GM23338 (cell line): Measurements from ENCODE around the gene SOHLH2. TPM values are rescaled to one million over a fixed set of nuclear protein-coding genes. Genes with fewer than 3 reads are reported as not detected.

Experiments
- ATAC-seq: fragments of 200-7000 bp; cut with Tn5 transposase; 3 replicates; pipeline ENCODE4 v1.9.1; 2020
- DNase-seq: peaks from one replicate; pipeline ENCODE4 v3.0.0-alpha.2; 2015; ENCODE audit warnings: low spot score
- H2AFZ ChIP-seq: fragments of 200-600 bp; sonication (generic); 2 replicates; pipeline ENCODE4 v1.8.0; 2016; ENCODE audit warnings: antibody characterized with exemption, mild to moderate bottlenecking, moderate library complexity
- H3F3A ChIP-seq: fragments of 200-600 bp; sonication (generic); replicated peaks from 2 replicates; pipeline ENCODE4 v1.8.0; 2017; ENCODE audit warnings: antibody characterized with exemption, mixed run types, low read depth
- H3K27ac ChIP-seq: fragments of 200-600 bp; sonication (generic); 2 replicates; pipeline ENCODE4 v1.6.1; 2016; ENCODE audit warnings: low read depth
- H3K27me3 ChIP-seq: fragments of 200-600 bp; sonication (generic); 2 replicates; pipeline ENCODE4 v1.8.0; 2016; ENCODE audit warnings: mild to moderate bottlenecking, mixed run types, moderate library complexity; ENCODE audit not compliant: insufficient read depth
- H3K36me3 ChIP-seq: fragments of 200-600 bp; sonication (generic); 2 replicates; pipeline ENCODE4 v1.8.0; 2016; ENCODE audit warnings: mild to moderate bottlenecking; ENCODE audit not compliant: insufficient read depth
- H3K4me1 ChIP-seq: fragments of 200-600 bp; sonication (generic); 2 replicates; pipeline ENCODE4 v1.8.0; 2016; ENCODE audit warnings: mild to moderate bottlenecking, moderate library complexity; ENCODE audit not compliant: insufficient read depth
- H3K4me2 ChIP-seq: fragments of 200-600 bp; sonication (generic); 2 replicates; pipeline ENCODE4 v1.7.1; 2017; ENCODE audit warnings: mixed run types
- H3K4me3 ChIP-seq: fragments of 200-600 bp; sonication (generic); 2 replicates; pipeline ENCODE4 v1.6.1; 2016; ENCODE audit warnings: mixed run types
- H3K79me2 ChIP-seq: fragments of 200-600 bp; sonication (generic); replicated peaks from 2 replicates; pipeline ENCODE4 v1.8.0; 2017; ENCODE audit warnings: mild to moderate bottlenecking; ENCODE audit not compliant: insufficient read depth
- H3K9me2 ChIP-seq: fragments of 200-600 bp; sonication (generic); 2 replicates; pipeline ENCODE4 v1.8.0; 2017; ENCODE audit not compliant: insufficient read depth
- H4K20me1 ChIP-seq: fragments of 200-600 bp; sonication (generic); replicated peaks from 2 replicates; pipeline ENCODE4 v1.8.0; 2017; ENCODE audit warnings: mild to moderate bottlenecking; ENCODE audit not compliant: insufficient read depth
- H3K27ac Mint-ChIP-seq: 2 replicates; pipeline ENCODE4 v1.8.0; 2020; ENCODE audit warnings: inconsistent platforms, mild to moderate bottlenecking, moderate library complexity, mixed read lengths
- H3K27me3 Mint-ChIP-seq: 3 replicates; pipeline ENCODE4 v1.8.0; 2022; ENCODE audit warnings: low read depth, mild to moderate bottlenecking, moderate library complexity, mixed read lengths, inconsistent platforms; ENCODE audit not compliant: insufficient read depth, poor library complexity
- H3K36me3 Mint-ChIP-seq: 3 replicates; pipeline ENCODE4 v1.8.0; 2021; ENCODE audit warnings: low read depth, mild to moderate bottlenecking, inconsistent platforms, moderate library complexity, mixed read lengths
- H3K4me1 Mint-ChIP-seq: 3 replicates; pipeline ENCODE4 v1.8.0; 2020; ENCODE audit warnings: mild to moderate bottlenecking, inconsistent platforms, mixed read lengths
- H3K4me3 Mint-ChIP-seq: 3 replicates; pipeline ENCODE4 v1.8.0; 2021; ENCODE audit warnings: moderate library complexity, mild to moderate bottlenecking, inconsistent platforms, mixed read lengths
- H3K9me3 Mint-ChIP-seq: 3 replicates; pipeline ENCODE4 v1.8.0; 2020; ENCODE audit warnings: moderate library complexity, mild to moderate bottlenecking, inconsistent platforms, mixed read lengths
- CREB1 ChIP-seq: fragments of 250-450 bp; sonication (Bioruptor Pico); IDR thresholded peaks from 2 replicates; pipeline ENCODE4 v1.5.0; 2020; ENCODE audit warnings: low read depth, mild to moderate bottlenecking, moderate library complexity
- EZH2 ChIP-seq: fragments of 200-600 bp; sonication (generic); IDR thresholded peaks from one replicate; pipeline ENCODE4 v1.8.0; 2017; ENCODE audit warnings: antibody characterized with exemption, mild to moderate bottlenecking, low read depth; ENCODE audit not compliant: unreplicated experiment
- EZH2phosphoT487 ChIP-seq: fragments of 200-600 bp; sonication (generic); IDR thresholded peaks from one replicate; pipeline ENCODE4 v1.8.1; 2018; ENCODE audit warnings: antibody characterized with exemption; ENCODE audit not compliant: unreplicated experiment
- JUNB ChIP-seq: IDR thresholded peaks from one replicate; pipeline ENCODE4 v1.6.1; 2016; ENCODE audit warnings: antibody characterized with exemption; ENCODE audit not compliant: unreplicated experiment
- NANOG ChIP-seq: IDR thresholded peaks from 2 replicates; pipeline ENCODE4 v1.6.1; 2016; ENCODE audit warnings: antibody characterized with exemption, borderline replicate concordance
- POLR2AphosphoS5 ChIP-seq: IDR thresholded peaks from 2 replicates; pipeline ENCODE4 v1.6.1; 2016; ENCODE audit warnings: antibody characterized with exemption, low read depth
- STAT1 ChIP-seq: IDR thresholded peaks from one replicate; pipeline ENCODE4 v1.6.1; 2016; ENCODE audit warnings: antibody characterized with exemption; ENCODE audit not compliant: unreplicated experiment
- ZNF114 ChIP-seq: fragments of 250-450 bp; sonication (Bioruptor Pico); IDR thresholded peaks from 2 replicates; pipeline ENCODE4 v1.5.0; 2020; ENCODE audit warnings: mild to moderate bottlenecking, moderate library complexity
- ZNF331 ChIP-seq: fragments of 250-450 bp; sonication (Bioruptor Pico); IDR thresholded peaks from 2 replicates; pipeline ENCODE4 v1.5.0; 2020; ENCODE audit warnings: low read depth, mild to moderate bottlenecking, moderate library complexity
- polyA plus RNA-seq: library from polyadenylated mRNA; unstranded; fragments of >200 nt; fragmentation: Nextera tagmentation; extraction: Ambion mirVana; gene quantifications from 2 replicates; pipeline ENCODE4 v1.2.1, GENCODE V29; 2016
- total RNA-seq: library from RNA; depleted of rRNA; stranded (reverse); fragments of >200 nt; shearing (Covaris generic); gene quantifications from 2 replicates; pipeline ENCODE4 v1.2.3, GENCODE V29; 2014
- TF ChIP-seq, protein P1 (sequence below), 2 experiments: fragments of 200-600 bp in 1 of 2; sonication (generic) in 1 of 2; conservative IDR thresholded peaks; 2 replicates each; pipeline versions ENCODE4 v1.5.1 to v1.6.1; 2016 to 2017; ENCODE audit warnings: antibody characterized with exemption in 2 of 2, low read depth in 2 of 2, mild to moderate bottlenecking in 2 of 2, moderate library complexity in 1 of 2
- TF ChIP-seq, protein P2 (sequence below): IDR thresholded peaks from 2 replicates; pipeline ENCODE4 v1.6.1; 2016; ENCODE audit warnings: antibody characterized with exemption
- TF ChIP-seq, protein P3 (sequence below): fragments of 250-450 bp; sonication (Bioruptor Pico); IDR thresholded peaks from 2 replicates; pipeline ENCODE4 v1.5.0; 2020; ENCODE audit warnings: mild to moderate bottlenecking, moderate library complexity
- TF ChIP-seq, protein P4 (sequence below): IDR thresholded peaks from one replicate; pipeline ENCODE4 v1.6.1; 2018; ENCODE audit warnings: antibody characterized with exemption; ENCODE audit not compliant: unreplicated experiment

SOHLH2 gene
- total and polyA plus RNA-seq, 2 experiments from 2014 or later: 1.8 to 2.8 TPM

DNA sequence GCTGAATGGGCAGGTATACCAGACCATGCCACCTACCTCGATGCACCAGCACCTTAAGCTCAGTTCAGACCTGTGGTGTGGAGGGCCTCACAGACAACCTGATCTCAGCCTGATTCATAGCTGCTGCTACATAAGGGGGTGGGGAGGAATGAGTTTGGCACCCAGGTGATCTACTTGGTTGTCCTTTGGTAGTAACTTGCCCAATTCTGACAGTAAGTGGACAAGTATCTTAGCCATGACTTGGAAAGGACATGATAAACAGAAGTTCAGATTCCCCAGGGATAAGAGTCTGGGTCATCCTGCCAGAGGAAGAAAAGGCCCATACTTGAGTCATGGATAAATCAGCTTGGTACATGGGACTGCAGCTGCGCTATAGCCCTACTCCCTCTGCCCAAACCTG is 28.4 kb upstream of the SOHLH2 start:
- no peaks in the 10 kb centered on the region for H3K4me1 Mint-ChIP-seq

More for the DNA sequence above, 28.4 kb upstream of the SOHLH2 start:
- Histone ChIP-seq H3K27ac (no peak overlapping the region), H3K79me2 (no peaks in the 10 kb centered on the region), H3F3A (no peaks in the 10 kb centered on the region), H3K27me3 (no peaks in the 10 kb centered on the region), H4K20me1 (no peaks in the 10 kb centered on the region; the same call in 1 of the 2 replicates), H3K9me2 (no peaks in the 10 kb centered on the region), H3K4me2 (no peak overlapping the region), H3K4me1 (no peaks in the 10 kb centered on the region), H2AFZ (no peak overlapping the region), H3K36me3 (peaks cover 24% of the 10 kb centered on the region), H3K4me3 (no peak overlapping the region)
- ATAC-seq (no peak), DNase-seq (no peak)
- H3K36me3 Mint-ChIP-seq: peaks cover 20% of the 10 kb centered on the region
- peaks cover 4% of the 10 kb centered on the region; the same call in 1 of the 3 replicates for H3K9me3 Mint-ChIP-seq
- no peak overlapping the region for H3K4me3 Mint-ChIP-seq
- H3K27me3 Mint-ChIP-seq: peaks cover 3% of the 10 kb centered on the region
- TF ChIP-seq, protein P1, sequence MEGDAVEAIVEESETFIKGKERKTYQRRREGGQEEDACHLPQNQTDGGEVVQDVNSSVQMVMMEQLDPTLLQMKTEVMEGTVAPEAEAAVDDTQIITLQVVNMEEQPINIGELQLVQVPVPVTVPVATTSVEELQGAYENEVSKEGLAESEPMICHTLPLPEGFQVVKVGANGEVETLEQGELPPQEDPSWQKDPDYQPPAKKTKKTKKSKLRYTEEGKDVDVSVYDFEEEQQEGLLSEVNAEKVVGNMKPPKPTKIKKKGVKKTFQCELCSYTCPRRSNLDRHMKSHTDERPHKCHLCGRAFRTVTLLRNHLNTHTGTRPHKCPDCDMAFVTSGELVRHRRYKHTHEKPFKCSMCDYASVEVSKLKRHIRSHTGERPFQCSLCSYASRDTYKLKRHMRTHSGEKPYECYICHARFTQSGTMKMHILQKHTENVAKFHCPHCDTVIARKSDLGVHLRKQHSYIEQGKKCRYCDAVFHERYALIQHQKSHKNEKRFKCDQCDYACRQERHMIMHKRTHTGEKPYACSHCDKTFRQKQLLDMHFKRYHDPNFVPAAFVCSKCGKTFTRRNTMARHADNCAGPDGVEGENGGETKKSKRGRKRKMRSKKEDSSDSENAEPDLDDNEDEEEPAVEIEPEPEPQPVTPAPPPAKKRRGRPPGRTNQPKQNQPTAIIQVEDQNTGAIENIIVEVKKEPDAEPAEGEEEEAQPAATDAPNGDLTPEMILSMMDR (conservative IDR thresholded peaks at IDR 0.05; ENCODE audit: low read depth in 2 of 2): no peak
- TF ChIP-seq NANOG (no peak), STAT1 (no peak), ZNF331 (no peak), ZNF114 (CRISPR knock-in tag) (no peak), EZH2phosphoT487 (no peak), JUNB (no peak), POLR2AphosphoS5 (no peak), EZH2 (no peak), CREB1 (CRISPR knock-in tag) (no peak)
- TF ChIP-seq, protein P2, sequence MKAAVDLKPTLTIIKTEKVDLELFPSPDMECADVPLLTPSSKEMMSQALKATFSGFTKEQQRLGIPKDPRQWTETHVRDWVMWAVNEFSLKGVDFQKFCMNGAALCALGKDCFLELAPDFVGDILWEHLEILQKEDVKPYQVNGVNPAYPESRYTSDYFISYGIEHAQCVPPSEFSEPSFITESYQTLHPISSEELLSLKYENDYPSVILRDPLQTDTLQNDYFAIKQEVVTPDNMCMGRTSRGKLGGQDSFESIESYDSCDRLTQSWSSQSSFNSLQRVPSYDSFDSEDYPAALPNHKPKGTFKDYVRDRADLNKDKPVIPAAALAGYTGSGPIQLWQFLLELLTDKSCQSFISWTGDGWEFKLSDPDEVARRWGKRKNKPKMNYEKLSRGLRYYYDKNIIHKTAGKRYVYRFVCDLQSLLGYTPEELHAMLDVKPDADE: no peak
- TF ChIP-seq, protein P3, sequence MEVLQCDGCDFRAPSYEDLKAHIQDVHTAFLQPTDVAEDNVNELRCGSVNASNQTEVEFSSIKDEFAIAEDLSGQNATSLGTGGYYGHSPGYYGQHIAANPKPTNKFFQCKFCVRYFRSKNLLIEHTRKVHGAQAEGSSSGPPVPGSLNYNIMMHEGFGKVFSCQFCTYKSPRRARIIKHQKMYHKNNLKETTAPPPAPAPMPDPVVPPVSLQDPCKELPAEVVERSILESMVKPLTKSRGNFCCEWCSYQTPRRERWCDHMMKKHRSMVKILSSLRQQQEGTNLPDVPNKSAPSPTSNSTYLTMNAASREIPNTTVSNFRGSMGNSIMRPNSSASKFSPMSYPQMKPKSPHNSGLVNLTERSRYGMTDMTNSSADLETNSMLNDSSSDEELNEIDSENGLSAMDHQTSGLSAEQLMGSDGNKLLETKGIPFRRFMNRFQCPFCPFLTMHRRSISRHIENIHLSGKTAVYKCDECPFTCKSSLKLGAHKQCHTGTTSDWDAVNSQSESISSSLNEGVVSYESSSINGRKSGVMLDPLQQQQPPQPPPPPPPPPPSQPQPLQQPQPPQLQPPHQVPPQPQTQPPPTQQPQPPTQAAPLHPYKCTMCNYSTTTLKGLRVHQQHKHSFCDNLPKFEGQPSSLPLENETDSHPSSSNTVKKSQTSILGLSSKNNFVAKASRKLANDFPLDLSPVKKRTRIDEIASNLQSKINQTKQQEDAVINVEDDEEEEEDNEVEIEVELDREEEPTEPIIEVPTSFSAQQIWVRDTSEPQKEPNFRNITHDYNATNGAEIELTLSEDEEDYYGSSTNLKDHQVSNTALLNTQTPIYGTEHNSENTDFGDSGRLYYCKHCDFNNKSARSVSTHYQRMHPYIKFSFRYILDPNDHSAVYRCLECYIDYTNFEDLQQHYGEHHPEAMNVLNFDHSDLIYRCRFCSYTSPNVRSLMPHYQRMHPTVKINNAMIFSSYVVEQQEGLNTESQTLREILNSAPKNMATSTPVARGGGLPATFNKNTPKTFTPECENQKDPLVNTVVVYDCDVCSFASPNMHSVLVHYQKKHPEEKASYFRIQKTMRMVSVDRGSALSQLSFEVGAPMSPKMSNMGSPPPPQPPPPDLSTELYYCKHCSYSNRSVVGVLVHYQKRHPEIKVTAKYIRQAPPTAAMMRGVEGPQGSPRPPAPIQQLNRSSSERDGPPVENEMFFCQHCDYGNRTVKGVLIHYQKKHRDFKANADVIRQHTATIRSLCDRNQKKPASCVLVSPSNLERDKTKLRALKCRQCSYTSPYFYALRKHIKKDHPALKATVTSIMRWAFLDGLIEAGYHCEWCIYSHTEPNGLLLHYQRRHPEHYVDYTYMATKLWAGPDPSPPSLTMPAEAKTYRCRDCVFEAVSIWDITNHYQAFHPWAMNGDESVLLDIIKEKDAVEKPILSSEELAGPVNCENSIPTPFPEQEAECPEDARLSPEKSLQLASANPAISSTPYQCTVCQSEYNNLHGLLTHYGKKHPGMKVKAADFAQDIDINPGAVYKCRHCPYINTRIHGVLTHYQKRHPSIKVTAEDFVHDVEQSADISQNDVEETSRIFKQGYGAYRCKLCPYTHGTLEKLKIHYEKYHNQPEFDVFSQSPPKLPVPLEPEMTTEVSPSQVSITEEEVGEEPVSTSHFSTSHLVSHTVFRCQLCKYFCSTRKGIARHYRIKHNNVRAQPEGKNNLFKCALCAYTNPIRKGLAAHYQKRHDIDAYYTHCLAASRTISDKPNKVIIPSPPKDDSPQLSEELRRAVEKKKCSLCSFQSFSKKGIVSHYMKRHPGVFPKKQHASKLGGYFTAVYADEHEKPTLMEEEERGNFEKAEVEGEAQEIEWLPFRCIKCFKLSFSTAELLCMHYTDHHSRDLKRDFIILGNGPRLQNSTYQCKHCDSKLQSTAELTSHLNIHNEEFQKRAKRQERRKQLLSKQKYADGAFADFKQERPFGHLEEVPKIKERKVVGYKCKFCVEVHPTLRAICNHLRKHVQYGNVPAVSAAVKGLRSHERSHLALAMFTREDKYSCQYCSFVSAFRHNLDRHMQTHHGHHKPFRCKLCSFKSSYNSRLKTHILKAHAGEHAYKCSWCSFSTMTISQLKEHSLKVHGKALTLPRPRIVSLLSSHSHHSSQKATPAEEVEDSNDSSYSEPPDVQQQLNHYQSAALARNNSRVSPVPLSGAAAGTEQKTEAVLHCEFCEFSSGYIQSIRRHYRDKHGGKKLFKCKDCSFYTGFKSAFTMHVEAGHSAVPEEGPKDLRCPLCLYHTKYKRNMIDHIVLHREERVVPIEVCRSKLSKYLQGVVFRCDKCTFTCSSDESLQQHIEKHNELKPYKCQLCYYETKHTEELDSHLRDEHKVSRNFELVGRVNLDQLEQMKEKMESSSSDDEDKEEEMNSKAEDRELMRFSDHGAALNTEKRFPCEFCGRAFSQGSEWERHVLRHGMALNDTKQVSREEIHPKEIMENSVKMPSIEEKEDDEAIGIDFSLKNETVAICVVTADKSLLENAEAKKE (CRISPR knock-in tag): no peak
- TF ChIP-seq, protein P4, sequence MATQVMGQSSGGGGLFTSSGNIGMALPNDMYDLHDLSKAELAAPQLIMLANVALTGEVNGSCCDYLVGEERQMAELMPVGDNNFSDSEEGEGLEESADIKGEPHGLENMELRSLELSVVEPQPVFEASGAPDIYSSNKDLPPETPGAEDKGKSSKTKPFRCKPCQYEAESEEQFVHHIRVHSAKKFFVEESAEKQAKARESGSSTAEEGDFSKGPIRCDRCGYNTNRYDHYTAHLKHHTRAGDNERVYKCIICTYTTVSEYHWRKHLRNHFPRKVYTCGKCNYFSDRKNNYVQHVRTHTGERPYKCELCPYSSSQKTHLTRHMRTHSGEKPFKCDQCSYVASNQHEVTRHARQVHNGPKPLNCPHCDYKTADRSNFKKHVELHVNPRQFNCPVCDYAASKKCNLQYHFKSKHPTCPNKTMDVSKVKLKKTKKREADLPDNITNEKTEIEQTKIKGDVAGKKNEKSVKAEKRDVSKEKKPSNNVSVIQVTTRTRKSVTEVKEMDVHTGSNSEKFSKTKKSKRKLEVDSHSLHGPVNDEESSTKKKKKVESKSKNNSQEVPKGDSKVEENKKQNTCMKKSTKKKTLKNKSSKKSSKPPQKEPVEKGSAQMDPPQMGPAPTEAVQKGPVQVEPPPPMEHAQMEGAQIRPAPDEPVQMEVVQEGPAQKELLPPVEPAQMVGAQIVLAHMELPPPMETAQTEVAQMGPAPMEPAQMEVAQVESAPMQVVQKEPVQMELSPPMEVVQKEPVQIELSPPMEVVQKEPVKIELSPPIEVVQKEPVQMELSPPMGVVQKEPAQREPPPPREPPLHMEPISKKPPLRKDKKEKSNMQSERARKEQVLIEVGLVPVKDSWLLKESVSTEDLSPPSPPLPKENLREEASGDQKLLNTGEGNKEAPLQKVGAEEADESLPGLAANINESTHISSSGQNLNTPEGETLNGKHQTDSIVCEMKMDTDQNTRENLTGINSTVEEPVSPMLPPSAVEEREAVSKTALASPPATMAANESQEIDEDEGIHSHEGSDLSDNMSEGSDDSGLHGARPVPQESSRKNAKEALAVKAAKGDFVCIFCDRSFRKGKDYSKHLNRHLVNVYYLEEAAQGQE: no peak
- no peak overlapping the region for H3K27ac Mint-ChIP-seq
